ENCODE data around the gene ETS1.

- TF ChIP-seq CTCF (IDR thresholded peaks at IDR 0.05) (no peak), POLR2A (IDR thresholded peaks at IDR 0.05) (no peak)
Observed at GRCh38 chr11:128419012-128419767, 168.2 kb downstream of the ETS1 start.

Data from adrenal gland (tissue), 5 donors.